H1 (cell line): ENCODE measurements around the gene HEXIM1. TPM values are rescaled to one million over a fixed set of nuclear protein-coding genes. Genes with fewer than 3 reads are reported as not detected.

Source experiments
- CTCF ChIA-PET: fragments of 300-600 bp; sonication (Branson Sonifier 250); formaldehyde crosslinking; loops from one replicate; lab custom pipeline; 2021; ENCODE audit not compliant: partially characterized antibody; lab: Charles Lee
- POLR2A ChIA-PET: fragments of 300-600 bp; sonication (Branson Sonifier 250); formaldehyde crosslinking; loops from one replicate; lab custom pipeline; 2021; ENCODE audit warnings: inconsistent platforms; ENCODE audit not compliant: partially characterized antibody; lab: Charles Lee
- DNase-seq, 2 experiments: peaks; one replicate each; pipeline versions ENCODE4 v3.0.0 to v3.0.0-alpha.2; 2010 to 2022; ENCODE audit warnings: low spot score in 2 of 2, low read depth in 1 of 2, mixed read lengths in 1 of 2
- FAIRE-seq: peaks from 2 replicates; lab custom pipeline; 2011; peaks lifted over from hg19 to GRCh38; lab: Jason Lieb, UNC
- H2AFZ ChIP-seq: 2 replicates; pipeline ENCODE4 v1.8.1; 2012; ENCODE audit warnings: low read length, inconsistent platforms
- H2AK5ac ChIP-seq: 2 replicates; pipeline ENCODE4 v1.6.1; 2013; ENCODE audit warnings: low read depth, low read length
- H2BK120ac ChIP-seq: replicated peaks from 2 replicates; pipeline ENCODE3; 2013; ENCODE audit warnings: low read depth, low read length, inconsistent platforms
- H2BK12ac ChIP-seq: 2 replicates; pipeline ENCODE4 v1.6.1; 2013; ENCODE audit warnings: low read depth, low read length
- H2BK15ac ChIP-seq: 2 replicates; pipeline ENCODE4 v1.6.1; 2013; ENCODE audit warnings: low read length
- H2BK20ac ChIP-seq: 2 replicates; pipeline ENCODE4 v1.6.1; 2013; ENCODE audit warnings: low read length
- H2BK5ac ChIP-seq: 2 replicates; pipeline ENCODE4 v1.6.1; 2013; ENCODE audit warnings: low read depth, low read length
- H3K14ac ChIP-seq: 2 replicates; pipeline ENCODE4 v1.6.1; 2013; ENCODE audit warnings: inconsistent platforms; ENCODE audit not compliant: insufficient read length
- H3K18ac ChIP-seq: 2 replicates; pipeline ENCODE4 v1.6.1; 2013; ENCODE audit warnings: low read length; ENCODE audit errors: extremely low read depth
- H3K23ac ChIP-seq: 2 replicates; pipeline ENCODE4 v1.6.1; 2013; ENCODE audit warnings: inconsistent platforms; ENCODE audit not compliant: insufficient read length
- H3K23me2 ChIP-seq: 2 replicates; pipeline ENCODE4 v1.6.1; 2013; ENCODE audit warnings: low read depth, low read length
- H3K27ac ChIP-seq: 2 replicates; pipeline ENCODE4 v1.6.1; 2011; ENCODE audit warnings: low read depth, low read length, inconsistent platforms
- H3K27me3 ChIP-seq, 4 experiments: replicated peaks in 1 of 4; 1 replicate in 1 of 4; 2 replicates in 3 of 4; pipeline versions ENCODE4 v1.6.1 to v1.8.1; 2011 to 2013; ENCODE audit warnings: low read length in 3 of 4, mild to moderate bottlenecking in 3 of 4, inconsistent platforms in 2 of 4, mixed read lengths in 2 of 4, moderate library complexity in 1 of 4; ENCODE audit not compliant: control insufficient read depth in 3 of 4, insufficient read depth in 3 of 4; ENCODE audit errors: extremely low read depth in 1 of 4
- H3K36me3 ChIP-seq, 4 experiments: 2 replicates each; pipeline versions ENCODE4 v1.6.1 to v1.8.1; 2011 to 2013; ENCODE audit warnings: mild to moderate bottlenecking in 4 of 4, low read length in 3 of 4, moderate library complexity in 2 of 4, control low read depth in 1 of 4, inconsistent platforms in 1 of 4; ENCODE audit not compliant: insufficient read depth in 4 of 4, control insufficient read depth in 2 of 4
- H3K4ac ChIP-seq: replicated peaks from 2 replicates; pipeline ENCODE3; 2013; ENCODE audit warnings: low read length, low read depth, mixed read lengths, inconsistent platforms; ENCODE audit not compliant: insufficient read length
- H3K4me1 ChIP-seq, 4 experiments: replicated peaks in 1 of 4; 1 replicate in 1 of 4; 2 replicates in 3 of 4; pipeline versions ENCODE4 v1.6.1 to v1.8.1; 2011 to 2013; ENCODE audit warnings: low read length in 3 of 4, inconsistent platforms in 2 of 4, mixed read lengths in 1 of 4; ENCODE audit not compliant: insufficient read depth in 4 of 4, control insufficient read depth in 3 of 4
- H3K4me2 ChIP-seq, 2 experiments: 2 replicates each; pipeline versions ENCODE4 v1.6.1 to v1.8.1; 2011 to 2013; ENCODE audit warnings: low read depth in 2 of 2, low read length in 2 of 2, control low read depth in 1 of 2, inconsistent platforms in 1 of 2, mild to moderate bottlenecking in 1 of 2; ENCODE audit not compliant: insufficient read depth in 1 of 2
- H3K4me3 ChIP-seq, 4 experiments: fragments of 200-600, 300-600 bp in 1 of 4; sonication (generic), shearing (Covaris generic), sonication (Bioruptor Twin) in 1 of 4; 2 replicates each; pipeline versions ENCODE4 v1.5.1 to v1.8.1; 2011 to 2016; ENCODE audit warnings: low read length in 4 of 4, low read depth in 3 of 4, control low read depth in 2 of 4, inconsistent platforms in 2 of 4, mild to moderate bottlenecking in 2 of 4, mixed read lengths in 1 of 4, moderate library complexity in 1 of 4; ENCODE audit not compliant: insufficient read depth in 2 of 4; ENCODE audit errors: extremely low read depth in 1 of 4
- H3K56ac ChIP-seq: replicated peaks from 2 replicates; pipeline ENCODE3; 2013; ENCODE audit warnings: low read depth, mild to moderate bottlenecking, mixed read lengths, low read length, inconsistent platforms; ENCODE audit not compliant: insufficient read length
- H3K79me1 ChIP-seq: 2 replicates; pipeline ENCODE4 v1.6.1; 2013; ENCODE audit warnings: low read depth, low read length, control low read depth
- H3K79me2 ChIP-seq, 2 experiments: 2 replicates each; pipeline versions ENCODE4 v1.6.1 to v1.8.1; 2012 to 2013; ENCODE audit warnings: low read length in 2 of 2, mild to moderate bottlenecking in 2 of 2, inconsistent platforms in 1 of 2; ENCODE audit not compliant: insufficient read depth in 2 of 2, control insufficient read depth in 1 of 2
- H3K9ac ChIP-seq, 4 experiments: replicated peaks in 1 of 4; 1 replicate in 1 of 4; 2 replicates in 3 of 4; pipeline versions ENCODE4 v1.6.1 to v1.8.1; 2011 to 2013; ENCODE audit warnings: low read depth in 3 of 4, low read length in 3 of 4, control low read depth in 2 of 4, mild to moderate bottlenecking in 2 of 4, moderate library complexity in 2 of 4, inconsistent platforms in 1 of 4; ENCODE audit errors: extremely low read depth in 1 of 4
- H3K9me3 ChIP-seq, 2 experiments: 2 replicates each; pipeline versions ENCODE4 v1.6.1 to v1.8.1; 2012 to 2013; ENCODE audit warnings: mild to moderate bottlenecking in 2 of 2, moderate library complexity in 2 of 2, control low read depth in 1 of 2, inconsistent platforms in 1 of 2, low read depth in 1 of 2, low read length in 1 of 2, mixed read lengths in 1 of 2; ENCODE audit not compliant: insufficient read depth in 2 of 2
- H4K20me1 ChIP-seq, 2 experiments: replicated peaks in 1 of 2; 2 replicates each; pipeline versions ENCODE3 to v1.8.1; 2011 to 2013; ENCODE audit warnings: inconsistent platforms in 2 of 2, low read length in 2 of 2, mild to moderate bottlenecking in 1 of 2; ENCODE audit not compliant: insufficient read depth in 2 of 2, control insufficient read depth in 1 of 2
- H4K5ac ChIP-seq: 2 replicates; pipeline ENCODE4 v1.6.1; 2013; ENCODE audit warnings: low read length, low read depth, mixed read lengths, inconsistent platforms; ENCODE audit not compliant: insufficient read length
- H4K8ac ChIP-seq: 2 replicates; pipeline ENCODE4 v1.8.0; 2013; ENCODE audit warnings: mild to moderate bottlenecking, moderate library complexity, low read length, inconsistent platforms; ENCODE audit not compliant: insufficient read depth; ENCODE audit errors: extremely low read depth
- H4K91ac ChIP-seq: replicated peaks from 2 replicates; pipeline ENCODE3; 2013; ENCODE audit warnings: low read length, mixed read lengths, inconsistent platforms; ENCODE audit not compliant: insufficient read length
- CREB1 ChIP-seq: IDR thresholded peaks from 2 replicates; pipeline ENCODE4 v1.6.1; 2012; ENCODE audit warnings: inconsistent platforms
- WGBS, 2 experiments: shearing (Covaris generic) in 1 of 2; methylation state at CpG; one replicate each; pipeline versions ENCODE4 v1.1.6 to v1.1.7; 2013 to 2015; ENCODE audit warnings: low lambda C conversion rate in 2 of 2, mixed read lengths in 2 of 2, inconsistent platforms in 1 of 2, low coverage in 1 of 2, missing lambda C conversion rate in 1 of 2; ENCODE audit not compliant: insufficient replicate concordance in 2 of 2, insufficient coverage in 1 of 2, insufficient read length in 1 of 2; ENCODE audit errors: extremely low coverage in 1 of 2, missing lambda C conversion rate in 1 of 2; 5-methylcytosine and 5-hydroxymethylcytosine counted together
- polyA plus RNA-seq, 7 experiments: library from polyadenylated mRNA; depleted of rRNA in 3 of 7; stranded (reverse) in 5 of 7; unstranded in 2 of 7; fragments of >200 nt in 5 of 7; fragments of 200-250 nt in 2 of 7; gene quantifications; 1 replicate in 5 of 7; 2 replicates in 1 of 7; 4 replicates in 1 of 7; pipeline versions ENCODE4 v1.2.1 to v1.2.3, GENCODE V29; 2011 to 2013; ENCODE audit warnings: missing spikeins in 2 of 7, mixed read lengths in 2 of 7
- total RNA-seq: library from RNA; stranded (reverse); fragmentation: NEBNext Ultra II Directional; extraction: Animal tissue kit (Norgen Biotek cat#: 25700); gene quantifications from 2 replicates; pipeline ENCODE4 v1.2.1, GENCODE V29; 2021

HEXIM1 gene
- total and polyA plus RNA-seq, 2 of the 8 experiments (the other 6 are each of a cell fraction or from before 2014, with no cell fraction given): 9.1 to 38.3 TPM

- H3K18ac ChIP-seq: no peak overlapping the region
- H3K27ac ChIP-seq: no peak overlapping the region
- H3K4me1 ChIP-seq: peaks cover 0 to 5% (median 0%) of the 10 kb centered on the region in 4 experiments; a peak in 3 of 7 replicates
- H4K8ac ChIP-seq: peak overlapping the region; percentile 7; the same call in 1 of the 2 replicates
- no peaks in the 10 kb centered on the region for H3K36me3 ChIP-seq
- H2BK120ac ChIP-seq: no peak overlapping the region
- no peak overlapping the region for H3K4me3 ChIP-seq
- no peak overlapping the region for H3K4ac ChIP-seq
- no peak overlapping the region for H3K23ac ChIP-seq
- H3K23me2 ChIP-seq: peaks cover 6% of the 10 kb centered on the region
- H2BK15ac ChIP-seq: no peak overlapping the region
- H3K79me1 ChIP-seq: no peaks in the 10 kb centered on the region
- 0 out of 2 replicates have a peak overlapping the region, but pooled peaks have one; percentile 39 for H2BK12ac ChIP-seq
- no peak overlapping the region for H3K56ac ChIP-seq
- no peaks in the 10 kb centered on the region for H3K27me3 ChIP-seq
- H2AFZ ChIP-seq: no peak overlapping the region
- no peak overlapping the region for H4K5ac ChIP-seq
- peaks cover 0 to 2% of the 10 kb centered on the region in 2 experiments for H4K20me1 ChIP-seq
- WGBS, 2 experiments: 87% methylated on average over 8 of the region's 12 CpGs; no CpG with 5 or more reads in 1 of the 2 experiments
- no peak overlapping the region for H2AK5ac ChIP-seq
- no peak overlapping the region for H3K9ac ChIP-seq
- H3K14ac ChIP-seq: no peak overlapping the region
- no peak overlapping the region for H3K4me2 ChIP-seq
- no peak overlapping the region for H2BK20ac ChIP-seq
- FAIRE-seq (no peak), DNase-seq (no peak)
- ChIA-PET CTCF (interaction anchor here (1.4 to 11.7 kb wide), 7 partner anchors 14 to 119 kb away, joined by 3 to 156 read pairs (median 21); partner anchors contain the start of genes HEXIM1 and HEXIM2), POLR2A (interaction anchor here (1.9 to 15.8 kb wide), 3 partner anchors 12 to 61 kb away, joined by 8 to 185 read pairs (median 13); partner anchors contain the start of genes HEXIM1 and HEXIM2)
- H4K91ac ChIP-seq: no peak overlapping the region
- no peaks in the 10 kb centered on the region for H3K79me2 ChIP-seq
- no peaks in the 10 kb centered on the region for H3K9me3 ChIP-seq
- H2BK5ac ChIP-seq: 0 out of 2 replicates have a peak overlapping the region, but pooled peaks have one; percentile 12
- TF ChIP-seq CREB1: no peak
Observed at GRCh38 chr17:45136846-45137560, 11.3 kb upstream of the HEXIM1 start.
